HL-60 (cell line): ENCODE measurements around the gene HIPK2.

Experiments
- CTCF ChIP-seq: IDR thresholded peaks from one replicate; pipeline ENCODE4 v1.5.1; 2011; ENCODE audit warnings: low read length, control low read depth, inconsistent platforms; ENCODE audit not compliant: insufficient read depth
- POLR2AphosphoS5 ChIP-seq: IDR thresholded peaks from 2 replicates; pipeline ENCODE4 v1.6.1; 2012; ENCODE audit warnings: low read depth
- SPI1 ChIP-seq: IDR thresholded peaks from 2 replicates; pipeline ENCODE4 v1.6.1; 2012; ENCODE audit warnings: low read depth, mild to moderate bottlenecking, borderline replicate concordance

- no peak for TF ChIP-seq POLR2AphosphoS5
- no peak for TF ChIP-seq CTCF
- 0 out of 2 replicates have a peak, but pooled peaks have one; percentile 1 for TF ChIP-seq SPI1
These were observed 128.8 kb downstream of the HIPK2 start for GRCh38 chr7:139648941-139649425.
